HL-60 (cell line): ENCODE measurements around the gene ABCC4.

Experiments used
- DNase-seq, 2 experiments: peaks; one replicate each; pipeline ENCODE4 v3.0.0-alpha.2; 2010 to 2020; ENCODE audit warnings: low read depth in 1 of 2, low spot score in 1 of 2
- H3K27ac ChIP-seq: fragments of 250-450 bp; sonication (Bioruptor Pico); replicated peaks from 2 replicates; pipeline ENCODE4 v1.5.1; 2020; ENCODE audit warnings: mild to moderate bottlenecking, moderate library complexity
- H3K27me3 ChIP-seq: fragments of 250-450 bp; sonication (Bioruptor Pico); 2 replicates; pipeline ENCODE4 v1.5.1; 2021; ENCODE audit warnings: mild to moderate bottlenecking, moderate library complexity; ENCODE audit not compliant: insufficient read depth, poor library complexity, severe bottlenecking
- H3K4me3 ChIP-seq: replicated peaks from 2 replicates; pipeline ENCODE4 v1.5.1; 2011; ENCODE audit warnings: mild to moderate bottlenecking, control low read depth, low read length; ENCODE audit not compliant: insufficient read depth
- CTCF ChIP-seq: IDR thresholded peaks from one replicate; pipeline ENCODE4 v1.5.1; 2011; ENCODE audit warnings: low read length, control low read depth, inconsistent platforms; ENCODE audit not compliant: insufficient read depth
- GABPA ChIP-seq: IDR thresholded peaks from 2 replicates; pipeline ENCODE4 v1.6.1; 2012; ENCODE audit warnings: low read depth
- POLR2AphosphoS5 ChIP-seq: IDR thresholded peaks from 2 replicates; pipeline ENCODE4 v1.6.1; 2012; ENCODE audit warnings: low read depth
- REST ChIP-seq: IDR thresholded peaks from 2 replicates; pipeline ENCODE4 v1.6.1; 2012; ENCODE audit warnings: low read depth; ENCODE audit not compliant: insufficient replicate concordance
- SPI1 ChIP-seq: IDR thresholded peaks from 2 replicates; pipeline ENCODE4 v1.6.1; 2012; ENCODE audit warnings: low read depth, mild to moderate bottlenecking, borderline replicate concordance

ABCC4 gene

DNA sequence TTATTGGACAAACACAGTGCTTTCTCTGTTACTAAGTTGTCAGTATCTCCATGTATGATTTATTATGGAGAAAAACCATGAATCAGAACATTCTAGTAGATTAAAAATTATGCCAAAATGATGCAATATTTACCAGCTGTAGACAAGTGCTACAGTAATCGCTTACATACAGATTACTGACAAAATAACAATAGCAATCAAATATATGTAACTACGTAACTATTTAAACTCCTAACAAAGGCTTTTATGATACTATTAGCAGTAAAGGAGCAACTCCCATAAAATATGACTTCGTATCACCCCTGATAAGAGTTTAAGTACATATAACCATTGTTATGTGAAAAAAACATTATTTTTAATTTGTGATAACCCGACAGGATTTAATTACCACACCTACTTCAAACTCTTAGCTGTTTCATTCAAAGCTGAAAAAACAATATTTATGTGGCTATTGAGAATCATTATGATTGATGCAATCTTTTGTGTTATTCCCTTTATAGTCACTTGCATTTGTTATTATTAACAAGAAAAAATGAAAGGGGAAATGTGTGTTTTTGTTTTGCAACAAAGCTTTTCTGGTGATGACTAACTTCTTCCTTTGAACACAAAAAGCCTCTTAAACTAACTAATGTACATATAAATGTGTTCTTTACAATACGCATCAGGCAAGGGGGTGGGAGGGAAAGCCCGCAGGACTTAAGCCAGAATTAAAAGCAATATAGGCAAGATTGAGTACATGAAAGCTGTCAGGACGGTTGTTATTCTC lies 147.4 kb downstream of the ABCC4 start:
- H3K27me3 ChIP-seq = no peaks in the 10 kb centered on the region
- TF ChIP-seq POLR2AphosphoS5 = no peak
- no peak for TF ChIP-seq REST
- TF ChIP-seq CTCF = no peak
- no peak for TF ChIP-seq SPI1
- TF ChIP-seq GABPA = no peak
- H3K4me3 ChIP-seq = no peak overlapping the region
- DNase-seq = no peak
- H3K27ac ChIP-seq = no peak overlapping the region

- no peaks in the 10 kb centered on the region for H3K27me3 ChIP-seq
- no peak for DNase-seq
- H3K4me3 ChIP-seq = no peak overlapping the region
- H3K27ac ChIP-seq = no peak overlapping the region
- TF ChIP-seq REST (no peak), SPI1 (no peak), GABPA (no peak), POLR2AphosphoS5 (no peak), CTCF (no peak)
Observed at GRCh38 chr13:95151942-95152587, 149.2 kb downstream of the ABCC4 start.

- Histone ChIP-seq H3K27ac (no peak overlapping the region), H3K4me3 (no peak overlapping the region), H3K27me3 (no peaks in the 10 kb centered on the region)
- no peak for DNase-seq
- TF ChIP-seq GABPA (no peak), SPI1 (no peak), POLR2AphosphoS5 (no peak), CTCF (no peak), REST (no peak)
Observed at GRCh38 chr13:95150555-95150954, 150.7 kb downstream of the ABCC4 start.
